MM.1S (cell line): Measurements from ENCODE around the gene TACSTD2.

ENCODE experiments used
- DNase-seq: peaks from one replicate; pipeline ENCODE4 v3.0.0-alpha.2; 2015
- H2AFZ ChIP-seq: fragments of 300-600 bp; sonication (generic); 2 replicates; pipeline ENCODE4 v1.6.0; 2016; ENCODE audit warnings: antibody characterized with exemption, low read length
- H3F3A ChIP-seq: fragments of 300-600 bp; sonication (generic); 2 replicates; pipeline ENCODE4 v1.6.1; 2016; ENCODE audit warnings: mild to moderate bottlenecking, antibody characterized with exemption, low read length, moderate library complexity, mixed read lengths; ENCODE audit not compliant: insufficient read depth
- H3K27ac ChIP-seq: fragments of 300-600 bp; sonication (generic); 2 replicates; pipeline ENCODE4 v1.5.1; 2016; ENCODE audit warnings: mild to moderate bottlenecking, low read length
- H3K27me3 ChIP-seq: fragments of 300-600 bp; sonication (generic); replicated peaks from 2 replicates; pipeline ENCODE4 v1.6.0; 2016; ENCODE audit warnings: low read length; ENCODE audit not compliant: insufficient read depth
- H3K36me3 ChIP-seq: fragments of 300-600 bp; sonication (generic); replicated peaks from 2 replicates; pipeline ENCODE4 v1.6.1; 2016; ENCODE audit warnings: mild to moderate bottlenecking, low read length, mixed read lengths; ENCODE audit not compliant: insufficient read depth
- H3K4me1 ChIP-seq: fragments of 300-600 bp; sonication (generic); 2 replicates; pipeline ENCODE4 v1.6.1; 2016; ENCODE audit warnings: low read length, mixed read lengths
- H3K4me2 ChIP-seq: fragments of 300-600 bp; sonication (generic); 2 replicates; pipeline ENCODE4 v1.6.0; 2016; ENCODE audit warnings: low read depth, low read length
- H3K4me3 ChIP-seq: fragments of 300-600 bp; sonication (generic); 2 replicates; pipeline ENCODE4 v1.5.1; 2016; ENCODE audit warnings: low read length, mixed read lengths
- H3K79me2 ChIP-seq: fragments of 300-600 bp; sonication (generic); 2 replicates; pipeline ENCODE4 v1.6.1; 2016; ENCODE audit warnings: mixed run types, low read length, mixed read lengths
- H3K9ac ChIP-seq: fragments of 300-600 bp; sonication (generic); 2 replicates; pipeline ENCODE4 v1.6.1; 2016; ENCODE audit warnings: low read length, mixed read lengths
- H3K9me2 ChIP-seq: fragments of 300-600 bp; sonication (generic); replicated peaks from 2 replicates; pipeline ENCODE4 v1.6.1; 2016; ENCODE audit warnings: mild to moderate bottlenecking, low read length, mixed read lengths; ENCODE audit not compliant: insufficient read depth
- H3K9me3 ChIP-seq: fragments of 300-600 bp; sonication (generic); replicated peaks from 2 replicates; pipeline ENCODE4 v1.6.1; 2016; ENCODE audit warnings: mild to moderate bottlenecking, low read length, mixed read lengths; ENCODE audit not compliant: insufficient read depth
- H4K20me1 ChIP-seq: fragments of 300-600 bp; sonication (generic); 2 replicates; pipeline ENCODE4 v1.6.1; 2016; ENCODE audit warnings: mild to moderate bottlenecking, low read length, moderate library complexity, mixed read lengths; ENCODE audit not compliant: insufficient read depth
- CTCF ChIP-seq: fragments of 300-600 bp; sonication (generic); IDR thresholded peaks from 2 replicates; pipeline ENCODE4 v1.5.1; 2016; ENCODE audit warnings: antibody characterized with exemption, low read length, mixed read lengths
- EZH2 ChIP-seq: fragments of 300-600 bp; sonication (generic); optimal IDR thresholded peaks from 2 replicates; pipeline ENCODE3; 2017; ENCODE audit warnings: low read depth, mild to moderate bottlenecking, antibody characterized with exemption, low read length, mixed read lengths
- EZH2phosphoT487 ChIP-seq: fragments of 300-600 bp; sonication (generic); IDR thresholded peaks from 2 replicates; pipeline ENCODE4 v1.6.1; 2018; ENCODE audit warnings: antibody characterized with exemption, low read length

Gene TACSTD2

GRCh38 chr1:58621391-58621790 is 44.3 kb upstream of the TACSTD2 start:
- Histone ChIP-seq H3K27me3 (no peaks in the 10 kb centered on the region), H3K9me2 (no peaks in the 10 kb centered on the region), H3K4me1 (no peaks in the 10 kb centered on the region), H3K36me3 (no peaks in the 10 kb centered on the region), H3F3A (no peaks in the 10 kb centered on the region), H4K20me1 (no peaks in the 10 kb centered on the region), H3K4me3 (no peak overlapping the region), H3K9me3 (no peaks in the 10 kb centered on the region), H2AFZ (no peak overlapping the region), H3K9ac (no peak overlapping the region), H3K4me2 (no peak overlapping the region), H3K79me2 (no peaks in the 10 kb centered on the region), H3K27ac (no peak overlapping the region)
- TF ChIP-seq EZH2, result no peak
- TF ChIP-seq EZH2phosphoT487, result no peak
- TF ChIP-seq CTCF, result no peak
- no peak for DNase-seq

GRCh38 chr1:58620926-58621325 is 43.9 kb upstream of the TACSTD2 start:
- Histone ChIP-seq H3K9me2 (no peaks in the 10 kb centered on the region), H3K27me3 (no peaks in the 10 kb centered on the region), H3K36me3 (no peaks in the 10 kb centered on the region), H3K4me2 (no peak overlapping the region), H2AFZ (no peak overlapping the region), H3F3A (no peaks in the 10 kb centered on the region), H3K27ac (no peak overlapping the region), H3K4me1 (no peaks in the 10 kb centered on the region), H3K9me3 (no peaks in the 10 kb centered on the region), H4K20me1 (no peaks in the 10 kb centered on the region), H3K79me2 (no peaks in the 10 kb centered on the region), H3K9ac (no peak overlapping the region), H3K4me3 (no peak overlapping the region)
- TF ChIP-seq EZH2phosphoT487, result no peak
- no peak for TF ChIP-seq EZH2
- no peak for TF ChIP-seq CTCF
- no peak for DNase-seq

- H3K9me3 ChIP-seq, result no peaks in the 10 kb centered on the region
- H2AFZ ChIP-seq, result no peak overlapping the region
- no peak overlapping the region for H3K4me2 ChIP-seq
- H3K4me1 ChIP-seq, result no peaks in the 10 kb centered on the region
- no peaks in the 10 kb centered on the region for H3K9me2 ChIP-seq
- TF ChIP-seq EZH2, result no peak
- no peak for TF ChIP-seq EZH2phosphoT487
- TF ChIP-seq CTCF, result no peak
- no peak overlapping the region for H3K9ac ChIP-seq
- DNase-seq, result no peak
- H3K36me3 ChIP-seq, result no peaks in the 10 kb centered on the region
- no peak overlapping the region for H3K27ac ChIP-seq
- no peaks in the 10 kb centered on the region for H3K27me3 ChIP-seq
- H4K20me1 ChIP-seq, result no peaks in the 10 kb centered on the region
- no peaks in the 10 kb centered on the region for H3K79me2 ChIP-seq
- no peak overlapping the region for H3K4me3 ChIP-seq
- no peaks in the 10 kb centered on the region for H3F3A ChIP-seq
These were observed 43.2 kb upstream of the TACSTD2 start for GRCh38 chr1:58620259-58620658.
